DMS79 treated with DMSO at 0.1 percent for 48 hours (cell line): Measurements from ENCODE around the gene LRRN3.

Experiments used
- DNase-seq: peaks from one replicate; lab custom pipeline; 2025; lab: John Stamatoyannopoulos, UW

The LRRN3 gene

GRCh38 chr7:111080495-111081105, 10.3 kb upstream of the LRRN3 start:
- DNase-seq: no peak

- no peak for DNase-seq
These were observed 9.2 kb upstream of the LRRN3 start for GRCh38 chr7:111081546-111082267.

- DNase-seq: no peak
These were observed 8.6 kb upstream of the LRRN3 start for GRCh38 chr7:111082351-111082750.

- DNase-seq: no peak
These were observed 7.5 kb upstream of the LRRN3 start for GRCh38 chr7:111083413-111083812.

- DNase-seq: no peak
These were observed 5.6 kb upstream of the LRRN3 start for GRCh38 chr7:111085356-111085755.

- DNase-seq: no peak
These were observed 4.4 kb upstream of the LRRN3 start for GRCh38 chr7:111086532-111086931.

GRCh38 chr7:111088328-111088727, 2.6 kb upstream of the LRRN3 start:
- DNase-seq: no peak

GRCh38 chr7:111089822-111090426, 1.0 kb upstream of the LRRN3 start:
- peak; percentile 61 for DNase-seq

- peak; percentile 59 for DNase-seq
These were observed 849 bp downstream of the LRRN3 start for GRCh38 chr7:111091593-111092358.

- peak; percentile 66 for DNase-seq
These were observed 1.7 kb downstream of the LRRN3 start for GRCh38 chr7:111092406-111093236.

GRCh38 chr7:111093496-111093895, 2.6 kb downstream of the LRRN3 start:
- DNase-seq: no peak

GRCh38 chr7:111094419-111094818, 3.5 kb downstream of the LRRN3 start:
- DNase-seq: peak; percentile 46

- DNase-seq: no peak
These were observed 6.1 kb downstream of the LRRN3 start for GRCh38 chr7:111096997-111097396.

GRCh38 chr7:111098011-111098925, 7.3 kb downstream of the LRRN3 start:
- no peak for DNase-seq

GRCh38 chr7:111098926-111099250, 8.0 kb downstream of the LRRN3 start:
- DNase-seq: no peak

GRCh38 chr7:111101856-111102646, 11.1 kb downstream of the LRRN3 start:
- DNase-seq: no peak

- no peak for DNase-seq
These were observed 12.2 kb downstream of the LRRN3 start for GRCh38 chr7:111103136-111103535.

- no peak for DNase-seq
These were observed 12.8 kb downstream of the LRRN3 start for GRCh38 chr7:111103678-111104274.

GRCh38 chr7:111104710-111105109, 13.8 kb downstream of the LRRN3 start:
- no peak for DNase-seq

GRCh38 chr7:111105269-111105668, 14.3 kb downstream of the LRRN3 start:
- no peak for DNase-seq
